ENCODE data around the gene OTOGL. TPM values are rescaled to one million over a fixed set of nuclear protein-coding genes. Genes with fewer than 3 reads are reported as not detected.

Gene OTOGL
- total RNA-seq, 1 donor from 2014 or later: 0.27 TPM

GRCh38 chr12:80401191-80401590 lies 301.9 kb downstream of the OTOGL start:
- Mint-ChIP-seq H3K27me3 (peaks cover 6% of the 10 kb centered on the region), H3K4me1 (ENCODE audit: unreplicated experiment) (no peaks in the 10 kb centered on the region), H3K9me3 (peaks cover 5% of the 10 kb centered on the region), H3K36me3 (no peaks in the 10 kb centered on the region), H3K27ac (no peak overlapping the region), H3K4me3 (no peak overlapping the region)
- DNase-seq (ENCODE audit: extremely low spot score, unreplicated experiment): no peak
- TF ChIP-seq CTCF (conservative IDR thresholded peaks at IDR 0.05): no peak

- no peak for DNase-seq (ENCODE audit: extremely low spot score, unreplicated experiment)
- Mint-ChIP-seq H3K9me3 (peaks cover 5% of the 10 kb centered on the region), H3K4me1 (ENCODE audit: unreplicated experiment) (no peaks in the 10 kb centered on the region), H3K27ac (no peak overlapping the region), H3K4me3 (no peak overlapping the region), H3K27me3 (peaks cover 4% of the 10 kb centered on the region), H3K36me3 (no peaks in the 10 kb centered on the region)
- no peak for TF ChIP-seq CTCF (conservative IDR thresholded peaks at IDR 0.05)
Observed at GRCh38 chr12:80404629-80405028, 305.3 kb downstream of the OTOGL start.

GRCh38 chr12:80406253-80406652 lies 306.9 kb downstream of the OTOGL start:
- no peaks in the 10 kb centered on the region for H3K27me3 Mint-ChIP-seq
- H3K9me3 Mint-ChIP-seq: no peaks in the 10 kb centered on the region
- no peaks in the 10 kb centered on the region for H3K36me3 Mint-ChIP-seq
- DNase-seq (ENCODE audit: extremely low spot score, unreplicated experiment): no peak
- no peak for TF ChIP-seq CTCF (conservative IDR thresholded peaks at IDR 0.05)
- no peak overlapping the region for H3K4me3 Mint-ChIP-seq
- H3K4me1 Mint-ChIP-seq (ENCODE audit: unreplicated experiment): no peaks in the 10 kb centered on the region
- H3K27ac Mint-ChIP-seq: no peak overlapping the region

GRCh38 chr12:80411787-80412186 lies 312.4 kb downstream of the OTOGL start:
- no peaks in the 10 kb centered on the region for H3K36me3 Mint-ChIP-seq
- no peaks in the 10 kb centered on the region for H3K4me1 Mint-ChIP-seq (ENCODE audit: unreplicated experiment)
- no peak for TF ChIP-seq CTCF (conservative IDR thresholded peaks at IDR 0.05)
- H3K27me3 Mint-ChIP-seq: no peaks in the 10 kb centered on the region
- no peak overlapping the region for H3K27ac Mint-ChIP-seq
- no peaks in the 10 kb centered on the region for H3K9me3 Mint-ChIP-seq
- DNase-seq (ENCODE audit: extremely low spot score, unreplicated experiment): no peak
- no peak overlapping the region for H3K4me3 Mint-ChIP-seq

- Mint-ChIP-seq H3K9me3 (no peaks in the 10 kb centered on the region), H3K27ac (no peak overlapping the region), H3K27me3 (no peaks in the 10 kb centered on the region), H3K36me3 (no peaks in the 10 kb centered on the region), H3K4me3 (no peak overlapping the region), H3K4me1 (ENCODE audit: unreplicated experiment) (no peaks in the 10 kb centered on the region)
- peak; percentile 94 for TF ChIP-seq CTCF (conservative IDR thresholded peaks at IDR 0.05)
- no peak for DNase-seq (ENCODE audit: extremely low spot score, unreplicated experiment)
Observed at GRCh38 chr12:80412343-80412953, 313.1 kb downstream of the OTOGL start.

GRCh38 chr12:80413462-80413861 lies 314.1 kb downstream of the OTOGL start:
- no peak for DNase-seq (ENCODE audit: extremely low spot score, unreplicated experiment)
- Mint-ChIP-seq H3K4me1 (ENCODE audit: unreplicated experiment) (no peaks in the 10 kb centered on the region), H3K36me3 (no peaks in the 10 kb centered on the region), H3K9me3 (no peaks in the 10 kb centered on the region), H3K4me3 (no peak overlapping the region), H3K27me3 (no peaks in the 10 kb centered on the region), H3K27ac (no peak overlapping the region)
- no peak for TF ChIP-seq CTCF (conservative IDR thresholded peaks at IDR 0.05)

Measured in type B pancreatic cell (in vitro differentiated cells).